ENCODE results near the gene SIN3B.

DNA sequence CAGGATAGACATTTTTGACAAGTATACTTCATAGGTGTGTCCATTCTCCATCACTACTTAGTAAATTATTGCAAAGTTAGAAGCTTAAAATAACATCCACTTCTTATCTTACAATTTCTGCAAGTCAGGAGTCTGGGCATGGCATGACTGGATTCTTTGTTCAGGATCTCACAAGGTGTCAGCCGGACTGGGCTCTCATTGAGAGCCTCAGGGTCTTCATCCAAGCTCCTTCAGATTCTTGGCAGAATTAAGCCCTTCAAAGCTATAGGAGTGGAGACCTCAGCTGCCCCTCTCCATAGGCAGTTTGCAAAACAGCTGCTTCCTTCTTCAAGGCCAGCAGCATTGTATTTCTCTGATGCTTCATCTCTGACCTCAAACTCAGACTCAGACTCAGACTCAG, 9.1 kb upstream of the SIN3B start:
- TF ChIP-seq, protein P1, sequence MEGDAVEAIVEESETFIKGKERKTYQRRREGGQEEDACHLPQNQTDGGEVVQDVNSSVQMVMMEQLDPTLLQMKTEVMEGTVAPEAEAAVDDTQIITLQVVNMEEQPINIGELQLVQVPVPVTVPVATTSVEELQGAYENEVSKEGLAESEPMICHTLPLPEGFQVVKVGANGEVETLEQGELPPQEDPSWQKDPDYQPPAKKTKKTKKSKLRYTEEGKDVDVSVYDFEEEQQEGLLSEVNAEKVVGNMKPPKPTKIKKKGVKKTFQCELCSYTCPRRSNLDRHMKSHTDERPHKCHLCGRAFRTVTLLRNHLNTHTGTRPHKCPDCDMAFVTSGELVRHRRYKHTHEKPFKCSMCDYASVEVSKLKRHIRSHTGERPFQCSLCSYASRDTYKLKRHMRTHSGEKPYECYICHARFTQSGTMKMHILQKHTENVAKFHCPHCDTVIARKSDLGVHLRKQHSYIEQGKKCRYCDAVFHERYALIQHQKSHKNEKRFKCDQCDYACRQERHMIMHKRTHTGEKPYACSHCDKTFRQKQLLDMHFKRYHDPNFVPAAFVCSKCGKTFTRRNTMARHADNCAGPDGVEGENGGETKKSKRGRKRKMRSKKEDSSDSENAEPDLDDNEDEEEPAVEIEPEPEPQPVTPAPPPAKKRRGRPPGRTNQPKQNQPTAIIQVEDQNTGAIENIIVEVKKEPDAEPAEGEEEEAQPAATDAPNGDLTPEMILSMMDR (conservative IDR thresholded peaks at IDR 0.05; ENCODE audit: low read length): no peak
- TF ChIP-seq EZH2phosphoT487 (IDR thresholded peaks at IDR 0.05; ENCODE audit: borderline replicate concordance): no peak

All from Loucy (cell line).